ENCODE results near the gene SRSF4.
A peak's percentile ranks its signal among the peaks of the same experiment; 100 is the strongest.

SRSF4 gene

DNA sequence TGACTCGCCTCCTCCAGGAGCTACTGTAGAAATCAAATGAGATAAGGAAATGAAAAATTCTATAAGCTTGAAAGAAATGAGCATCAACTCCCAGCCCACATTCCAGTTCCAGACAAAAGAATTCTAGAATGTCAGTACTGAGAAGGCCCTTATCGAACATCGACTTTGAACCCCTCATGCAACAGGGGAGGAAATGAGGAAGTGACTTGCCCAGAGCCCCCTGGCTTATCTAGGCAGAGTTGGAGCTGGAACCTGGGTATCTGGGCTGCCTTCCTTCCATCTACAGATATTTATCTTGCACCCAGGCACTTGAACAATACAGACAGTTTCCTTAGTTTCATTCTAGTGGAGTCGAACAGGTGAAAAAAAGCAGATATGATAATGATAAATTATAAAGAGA lies 26.7 kb upstream of the SRSF4 start:
- in situ Hi-C loops (cut with HindIII; ENCODE audit: low pct_ligation_motif_present, low sequenced_read_pairs) = no loop called here
- no peak overlapping the region for H3K27ac ChIP-seq
- no peaks in the 10 kb centered on the region for H3K27me3 ChIP-seq (replicated peaks)
- H3K36me3 ChIP-seq (replicated peaks) = peaks cover 11% of the 10 kb centered on the region
- DNase-seq = no peak
- TF ChIP-seq, protein P1, sequence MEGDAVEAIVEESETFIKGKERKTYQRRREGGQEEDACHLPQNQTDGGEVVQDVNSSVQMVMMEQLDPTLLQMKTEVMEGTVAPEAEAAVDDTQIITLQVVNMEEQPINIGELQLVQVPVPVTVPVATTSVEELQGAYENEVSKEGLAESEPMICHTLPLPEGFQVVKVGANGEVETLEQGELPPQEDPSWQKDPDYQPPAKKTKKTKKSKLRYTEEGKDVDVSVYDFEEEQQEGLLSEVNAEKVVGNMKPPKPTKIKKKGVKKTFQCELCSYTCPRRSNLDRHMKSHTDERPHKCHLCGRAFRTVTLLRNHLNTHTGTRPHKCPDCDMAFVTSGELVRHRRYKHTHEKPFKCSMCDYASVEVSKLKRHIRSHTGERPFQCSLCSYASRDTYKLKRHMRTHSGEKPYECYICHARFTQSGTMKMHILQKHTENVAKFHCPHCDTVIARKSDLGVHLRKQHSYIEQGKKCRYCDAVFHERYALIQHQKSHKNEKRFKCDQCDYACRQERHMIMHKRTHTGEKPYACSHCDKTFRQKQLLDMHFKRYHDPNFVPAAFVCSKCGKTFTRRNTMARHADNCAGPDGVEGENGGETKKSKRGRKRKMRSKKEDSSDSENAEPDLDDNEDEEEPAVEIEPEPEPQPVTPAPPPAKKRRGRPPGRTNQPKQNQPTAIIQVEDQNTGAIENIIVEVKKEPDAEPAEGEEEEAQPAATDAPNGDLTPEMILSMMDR (IDR thresholded peaks at IDR 0.05; ENCODE audit: low read depth, low read length, missing control alignments) = no peak
- no peak overlapping the region for H3K4me3 ChIP-seq (ENCODE audit: low read depth, low read length)

DNA sequence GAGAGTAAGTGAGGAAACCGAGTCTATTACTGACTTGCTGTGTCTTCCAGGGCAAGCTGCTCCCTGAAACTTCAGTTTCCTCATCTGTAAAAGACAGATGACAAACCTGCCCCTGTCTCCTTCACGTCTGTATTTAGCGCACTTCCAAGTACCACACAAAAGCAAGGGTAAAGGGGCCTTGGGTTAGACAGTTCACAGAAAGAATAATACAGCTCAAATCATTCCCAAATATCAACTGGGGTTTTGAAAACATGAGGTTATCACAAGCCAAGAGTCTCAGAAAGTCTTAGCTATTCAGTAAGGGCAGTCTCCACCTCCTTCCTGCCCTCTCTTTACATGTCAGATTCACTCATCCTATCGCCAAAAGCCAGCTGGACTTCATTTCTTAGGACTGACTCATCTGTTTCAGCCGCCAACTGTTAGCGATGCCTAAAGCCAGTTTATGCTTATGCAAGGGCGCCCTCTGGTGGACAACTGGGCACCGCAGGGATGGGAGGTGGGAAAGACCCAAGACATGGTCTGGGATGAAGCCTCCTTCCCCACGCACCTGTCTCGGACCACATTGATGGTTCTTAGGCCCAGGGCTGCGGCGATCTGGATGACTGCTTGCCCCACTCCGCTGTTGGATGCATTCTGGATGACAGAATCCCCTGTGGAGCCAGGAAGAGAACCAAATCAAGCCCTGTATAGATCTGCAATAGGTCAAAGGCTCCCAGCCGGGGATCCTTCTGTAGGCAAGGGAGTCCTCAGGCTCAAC lies 21.1 kb upstream of the SRSF4 start:
- DNase-seq = peak; percentile 97
- no peak overlapping the region for H3K4me3 ChIP-seq (ENCODE audit: low read depth, low read length)
- in situ Hi-C loops (cut with HindIII; ENCODE audit: low pct_ligation_motif_present, low sequenced_read_pairs) = no loop called here
- peaks cover 9% of the 10 kb centered on the region for H3K36me3 ChIP-seq (replicated peaks)
- H3K27me3 ChIP-seq (replicated peaks) = no peaks in the 10 kb centered on the region
- TF ChIP-seq, protein P1 (IDR thresholded peaks at IDR 0.05; ENCODE audit: low read depth, low read length, missing control alignments) = peak; percentile 98
- H3K27ac ChIP-seq = peak overlapping the region; percentile 41

DNA sequence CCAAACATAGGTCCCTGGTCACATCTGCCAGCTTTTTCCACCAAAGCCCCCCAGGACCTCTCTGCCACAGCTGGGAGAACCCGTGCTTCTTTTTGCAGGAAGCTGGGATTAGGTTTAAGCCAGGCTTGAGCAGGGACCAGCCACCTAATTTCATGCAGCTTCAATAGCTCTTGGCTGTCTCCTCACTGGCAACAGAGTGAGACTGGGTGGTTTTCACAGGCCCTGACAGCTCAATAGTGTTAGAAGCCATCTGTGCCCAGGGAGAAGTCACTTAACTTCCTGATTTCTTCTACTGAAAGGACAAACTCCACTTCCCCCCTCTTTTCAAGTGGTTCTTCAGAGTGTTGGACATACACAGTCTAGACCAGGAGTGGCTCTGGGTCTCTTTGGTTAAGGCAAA lies 20.4 kb upstream of the SRSF4 start:
- TF ChIP-seq, protein P1 (IDR thresholded peaks at IDR 0.05; ENCODE audit: low read depth, low read length, missing control alignments) = no peak
- in situ Hi-C loops (cut with HindIII; ENCODE audit: low pct_ligation_motif_present, low sequenced_read_pairs) = no loop called here
- DNase-seq = no peak
- peak overlapping the region; percentile 41 for H3K27ac ChIP-seq
- H3K4me3 ChIP-seq (ENCODE audit: low read depth, low read length) = no peak overlapping the region
- no peaks in the 10 kb centered on the region for H3K27me3 ChIP-seq (replicated peaks)
- H3K36me3 ChIP-seq (replicated peaks) = peaks cover 9% of the 10 kb centered on the region

DNA sequence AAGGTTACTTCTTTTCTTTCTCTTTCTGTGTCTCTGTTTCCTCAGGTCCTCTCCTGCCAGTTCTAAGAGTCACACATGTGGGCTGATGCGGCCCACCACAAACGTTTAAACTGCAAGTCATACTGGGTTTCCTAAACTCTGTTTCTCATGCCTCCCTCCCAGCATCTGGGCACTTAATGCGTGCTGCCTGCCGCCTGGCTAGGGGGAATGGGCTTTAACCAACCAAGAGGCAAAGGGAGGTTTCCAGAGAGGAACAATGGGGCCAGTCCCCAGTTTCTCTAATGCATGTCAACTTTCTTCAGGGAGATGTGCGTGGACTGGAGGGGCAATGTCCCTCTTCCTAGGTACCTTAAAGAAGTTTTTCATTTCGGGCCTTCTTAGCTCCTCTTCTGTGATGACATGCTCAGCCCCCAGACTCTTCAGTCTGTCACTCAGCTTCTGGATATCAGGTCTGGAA lies 19.9 kb upstream of the SRSF4 start:
- no peak for DNase-seq
- Histone ChIP-seq H3K27ac (no peak overlapping the region), H3K36me3 (replicated peaks) (peaks cover 9% of the 10 kb centered on the region), H3K27me3 (replicated peaks) (no peaks in the 10 kb centered on the region), H3K4me3 (ENCODE audit: low read depth, low read length) (no peak overlapping the region)
- in situ Hi-C loops (cut with HindIII; ENCODE audit: low pct_ligation_motif_present, low sequenced_read_pairs) = no loop called here
- TF ChIP-seq, protein P1 (IDR thresholded peaks at IDR 0.05; ENCODE audit: low read depth, low read length, missing control alignments) = no peak

DNA sequence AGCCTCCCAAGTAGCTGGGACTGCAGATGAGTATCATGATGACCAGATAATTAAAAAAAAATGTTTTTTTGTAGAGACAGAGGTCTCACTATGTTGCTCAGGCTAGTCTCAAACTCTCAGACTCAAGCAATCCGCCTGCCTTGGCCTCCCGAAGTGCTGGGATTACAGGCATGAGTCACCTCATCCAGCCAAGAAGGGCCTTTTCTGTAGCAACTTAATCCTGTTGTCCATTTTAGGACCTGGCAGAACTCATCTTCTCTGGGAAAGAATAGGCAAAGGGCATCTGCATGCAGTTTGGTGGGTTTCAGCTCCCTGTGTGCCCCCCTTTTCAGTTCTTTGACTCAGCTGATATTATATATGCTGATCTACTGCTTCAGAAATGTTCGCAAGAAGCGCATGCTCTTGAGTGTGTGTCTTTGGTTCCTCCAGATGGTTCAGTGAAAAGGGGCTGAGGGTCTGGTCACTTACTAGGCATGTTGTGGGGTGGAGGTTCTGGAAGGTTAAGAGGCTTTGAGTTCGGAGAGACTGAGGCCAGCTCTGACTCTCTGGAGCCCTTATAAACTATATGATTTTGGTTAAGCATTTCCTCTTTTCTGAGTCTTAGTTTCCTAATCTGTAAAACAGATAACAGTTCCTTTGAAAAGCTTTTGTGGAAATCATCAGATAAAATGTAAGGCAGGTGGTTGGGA lies 19.4 kb upstream of the SRSF4 start:
- Histone ChIP-seq H3K36me3 (replicated peaks) (peaks cover 7% of the 10 kb centered on the region), H3K27ac (no peak overlapping the region), H3K27me3 (replicated peaks) (no peaks in the 10 kb centered on the region), H3K4me3 (ENCODE audit: low read depth, low read length) (no peak overlapping the region)
- TF ChIP-seq, protein P1 (IDR thresholded peaks at IDR 0.05; ENCODE audit: low read depth, low read length, missing control alignments) = no peak
- in situ Hi-C loops (cut with HindIII; ENCODE audit: low pct_ligation_motif_present, low sequenced_read_pairs) = no loop called here
- no peak for DNase-seq
